SH-SY5Y (cell line): ENCODE data around the gene ARG1.

Experiments
- GATA2 ChIP-seq: IDR thresholded peaks from 2 replicates; pipeline ENCODE4 v1.6.1; 2011; ENCODE audit warnings: mild to moderate bottlenecking, low read depth, low read length
- GATA3 ChIP-seq: IDR thresholded peaks from 2 replicates; pipeline ENCODE4 v1.6.1; 2011; ENCODE audit warnings: low read depth, mild to moderate bottlenecking, low read length, moderate library complexity

GRCh38 chr6:131587909-131588308 is 14.9 kb downstream of the ARG1 start:
- TF ChIP-seq GATA2 (no peak), GATA3 (no peak)
